Right ventricle myocardium superior (tissue), 1 donor: ENCODE measurements around the gene RBP7. TPM values are rescaled to one million over a fixed set of nuclear protein-coding genes. Genes with fewer than 3 reads are reported as not detected.
A peak's percentile ranks its signal among the peaks of the same experiment; 100 is the strongest.
"Not testable (repeated sequence)": the region's sequence is repeated elsewhere in the genome, so short reads cannot be mapped to it uniquely, and the experiment has no call there.

Source experiments
- ATAC-seq: fragments of 200-7000 bp; cut with Tn5 transposase; one replicate; pipeline ENCODE4 v1.9.1; 2020; ENCODE audit warnings: mild to moderate bottlenecking; ENCODE audit not compliant: poor library complexity
- DNase-seq: peaks from one replicate; pipeline ENCODE4 v3.0.0-alpha.2; 2020
- intact Hi-C: fragments of 100-400 bp; cut with DNase I; formaldehyde crosslinking; loops from one replicate; pipeline ENCODE4 v1.11.2; 2022
- total RNA-seq: library from RNA; stranded (reverse); fragmentation: NEBNext Ultra II Directional; extraction: Animal tissue kit (Norgen Biotek cat#: 25700); gene quantifications from one replicate; pipeline ENCODE4 v1.2.1, GENCODE V29; 2021
- donor health status: DM: no; HTN: yes; CAD: no; lungs with severe emphysema.

RBP7 gene
- total RNA-seq, 1 donor from 2014 or later = 30.2 TPM

DNA sequence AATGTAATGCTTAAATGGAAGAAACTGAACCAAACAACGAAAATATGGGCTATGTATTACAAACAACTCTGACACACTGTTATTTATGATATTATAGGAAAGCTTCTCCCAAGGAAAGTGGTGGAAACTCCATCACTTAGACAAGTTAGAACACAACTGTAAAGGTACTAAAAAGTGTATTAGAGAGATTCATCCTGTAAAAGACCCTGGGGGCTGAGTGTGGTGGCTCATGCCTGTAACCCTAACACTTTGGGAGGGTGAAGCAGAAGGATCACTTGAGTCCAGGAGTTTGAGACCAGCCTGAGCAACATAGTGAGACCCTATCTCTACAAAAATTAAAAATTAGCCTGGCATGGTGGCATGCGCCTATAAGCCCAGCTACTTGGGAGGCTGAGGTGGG, 28.3 kb downstream of the RBP7 start:
- ATAC-seq (no peak), DNase-seq (no peak)
- intact Hi-C loops = no loop called here

DNA sequence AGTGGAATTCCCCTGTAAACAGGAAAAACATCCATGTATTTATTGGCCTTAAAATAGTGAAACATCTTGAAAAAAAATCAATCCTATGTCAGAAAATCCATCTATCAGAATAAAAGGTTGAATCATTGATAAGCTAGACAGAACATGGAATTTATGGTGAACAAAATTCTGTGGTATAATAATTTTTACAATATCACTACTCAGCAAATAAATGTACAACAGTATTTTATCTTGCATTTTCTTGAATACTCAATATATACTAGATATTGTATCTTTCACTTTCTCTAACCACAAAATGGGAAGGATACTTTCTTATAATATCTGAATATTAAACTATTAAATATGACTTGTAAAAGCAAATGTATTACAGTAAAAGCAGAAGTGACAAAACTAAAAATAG, 30.0 kb downstream of the RBP7 start:
- DNase-seq (no peak), ATAC-seq (no peak)
- intact Hi-C loops = no loop called here

DNA sequence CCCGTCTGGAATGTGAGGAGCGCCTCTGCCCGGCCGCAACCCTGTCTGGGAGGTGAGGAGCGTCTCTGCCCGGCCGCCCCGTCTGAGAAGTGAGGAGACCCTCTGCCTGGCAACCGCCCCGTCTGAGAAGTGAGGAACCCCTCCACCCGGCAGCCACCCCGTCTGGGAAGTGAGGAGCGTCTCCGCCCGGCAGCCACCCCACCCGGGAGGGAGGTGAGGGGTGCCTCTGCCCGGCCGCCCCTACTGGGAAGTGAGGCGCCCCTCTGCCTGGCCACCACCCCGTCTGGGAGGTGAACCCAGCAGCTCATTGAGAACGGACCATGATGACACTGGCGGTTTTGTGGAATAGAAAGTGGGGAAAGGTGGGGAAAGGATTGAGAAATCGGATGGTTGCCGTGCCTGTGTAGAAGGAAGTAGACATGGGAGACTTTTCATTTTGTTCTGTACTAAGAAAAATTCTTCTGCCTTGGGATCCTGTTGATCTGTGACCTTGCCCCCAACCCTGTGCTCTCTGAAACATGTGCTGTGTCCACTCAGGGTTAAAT, 32.0 kb downstream of the RBP7 start:
- intact Hi-C loops, DNase-seq, ATAC-seq: not testable (repeated sequence)

DNA sequence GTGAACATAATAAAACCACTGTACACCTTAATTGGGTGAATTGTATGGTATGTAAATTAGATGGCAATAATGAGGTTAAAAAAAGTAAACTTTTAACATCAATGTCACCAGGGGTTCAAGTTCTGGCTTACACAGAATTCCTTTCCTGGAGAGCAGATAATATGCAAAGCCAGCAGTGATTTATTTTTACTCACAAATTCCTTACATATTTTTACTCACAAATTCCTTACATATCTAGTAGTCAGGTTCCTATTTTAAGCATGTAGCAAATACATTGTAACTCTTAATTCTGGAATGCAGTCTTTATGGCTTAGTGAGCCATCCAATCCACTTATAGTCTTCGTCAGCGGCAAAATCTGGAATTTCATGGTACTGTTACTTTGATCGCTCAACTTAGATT, 34.4 kb downstream of the RBP7 start:
- no peak for DNase-seq
- ATAC-seq = no peak
- intact Hi-C loops = loop anchor here (5.0 kb wide), 1 partner anchor 84 kb away; no protein-coding TSS in a partner anchor

DNA sequence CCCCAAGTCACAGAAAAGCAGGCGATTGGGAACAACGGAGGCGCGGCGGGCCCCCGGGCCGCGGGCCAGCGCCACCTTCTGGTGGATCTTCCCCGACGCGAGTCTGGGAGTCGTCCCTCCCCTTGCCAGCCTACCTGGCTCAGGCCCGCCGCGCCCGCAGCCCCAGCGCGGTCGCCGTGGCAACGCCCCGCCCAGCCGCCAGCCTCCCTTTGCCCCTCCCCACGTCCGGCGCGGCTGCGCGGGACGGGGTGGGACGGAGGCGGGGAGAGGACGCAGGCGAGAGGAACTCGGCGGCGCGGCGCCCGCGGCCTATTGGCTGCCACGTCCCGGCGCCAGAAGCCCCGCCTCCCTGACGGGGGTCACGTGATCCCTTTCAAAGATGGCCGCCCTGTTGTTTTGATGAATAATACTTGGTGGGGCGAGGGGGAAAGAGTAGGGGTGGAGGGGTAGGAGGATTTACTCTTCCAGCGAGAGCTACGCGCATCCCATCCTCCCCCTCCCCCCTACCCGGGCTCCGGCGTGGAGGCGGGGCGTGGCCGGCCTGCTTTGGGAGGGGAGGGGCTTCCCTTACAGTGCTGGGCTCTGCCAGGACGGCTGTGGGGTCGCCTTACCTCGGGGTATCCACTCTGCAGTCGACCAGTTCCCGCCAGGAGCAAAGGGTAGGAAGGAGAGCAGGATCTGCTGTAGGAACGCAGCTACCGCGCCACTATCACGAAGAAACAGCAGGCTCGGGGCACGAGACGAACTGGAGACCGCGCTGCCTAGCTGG, 35.7 kb downstream of the RBP7 start, which contains the start of gene UBE4B:
Gene UBE4B, plus strand, starts transcription at position 369 of the 769 bp plus-strand sequence. CDS start 713 bp downstream, outside the sequence.
- ATAC-seq (peak; percentile 99), DNase-seq (peak; percentile 99)
- intact Hi-C loops = loop anchor here (5.0 kb wide), 1 partner anchor 85 kb away; no protein-coding TSS in a partner anchor

DNA sequence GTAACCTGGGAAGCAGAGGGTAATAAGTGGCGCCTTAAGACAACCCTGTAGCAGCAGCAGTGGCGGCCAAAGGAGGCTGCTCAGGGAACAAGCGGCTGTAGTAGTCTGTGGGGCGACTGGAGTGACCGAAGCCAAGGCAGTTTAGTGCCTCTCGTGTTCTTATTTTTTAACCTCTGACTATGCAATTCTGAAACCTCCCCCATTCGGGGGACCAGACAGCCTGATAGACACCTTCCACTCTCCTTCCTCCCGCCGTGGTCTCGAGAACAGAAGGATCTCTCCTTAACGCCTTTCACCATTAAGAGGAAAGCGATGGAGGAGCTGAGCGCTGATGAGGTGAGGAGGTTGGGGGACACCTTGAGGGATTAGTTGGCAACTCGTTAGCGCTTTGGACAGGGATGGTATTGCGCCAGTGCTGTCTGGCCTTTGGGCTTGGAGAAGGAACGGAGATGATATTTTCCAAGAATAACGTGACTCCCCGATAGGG, 36.4 kb downstream of the RBP7 start:
- intact Hi-C loops = loop anchor here (5.0 kb wide), 1 partner anchor 86 kb away; no protein-coding TSS in a partner anchor

DNA sequence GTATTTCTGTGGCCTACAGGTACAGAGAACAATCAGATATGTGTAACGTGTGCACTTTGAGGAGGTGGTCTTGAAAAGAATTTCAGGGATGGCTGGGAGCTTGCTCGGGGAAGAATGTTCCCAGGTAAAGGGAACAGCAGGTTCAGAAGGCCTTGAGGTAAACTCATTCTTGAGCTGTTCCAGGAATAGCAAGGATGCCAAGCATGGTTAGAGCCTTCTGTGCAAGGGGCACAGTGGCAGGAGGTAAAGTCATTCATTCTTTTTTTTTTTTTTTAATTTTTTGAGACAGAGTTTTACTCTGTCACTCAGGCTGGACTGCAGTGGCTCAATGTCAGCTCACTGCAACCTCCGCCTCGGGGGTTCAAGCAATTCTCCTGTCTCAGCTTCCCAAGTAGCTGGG, 45.7 kb downstream of the RBP7 start:
- intact Hi-C loops = no loop called here
- no peak for DNase-seq
- ATAC-seq = no peak

More for the DNA sequence above, 36.4 kb downstream of the RBP7 start:
- DNase-seq (no peak), ATAC-seq (peak; percentile 34)

DNA sequence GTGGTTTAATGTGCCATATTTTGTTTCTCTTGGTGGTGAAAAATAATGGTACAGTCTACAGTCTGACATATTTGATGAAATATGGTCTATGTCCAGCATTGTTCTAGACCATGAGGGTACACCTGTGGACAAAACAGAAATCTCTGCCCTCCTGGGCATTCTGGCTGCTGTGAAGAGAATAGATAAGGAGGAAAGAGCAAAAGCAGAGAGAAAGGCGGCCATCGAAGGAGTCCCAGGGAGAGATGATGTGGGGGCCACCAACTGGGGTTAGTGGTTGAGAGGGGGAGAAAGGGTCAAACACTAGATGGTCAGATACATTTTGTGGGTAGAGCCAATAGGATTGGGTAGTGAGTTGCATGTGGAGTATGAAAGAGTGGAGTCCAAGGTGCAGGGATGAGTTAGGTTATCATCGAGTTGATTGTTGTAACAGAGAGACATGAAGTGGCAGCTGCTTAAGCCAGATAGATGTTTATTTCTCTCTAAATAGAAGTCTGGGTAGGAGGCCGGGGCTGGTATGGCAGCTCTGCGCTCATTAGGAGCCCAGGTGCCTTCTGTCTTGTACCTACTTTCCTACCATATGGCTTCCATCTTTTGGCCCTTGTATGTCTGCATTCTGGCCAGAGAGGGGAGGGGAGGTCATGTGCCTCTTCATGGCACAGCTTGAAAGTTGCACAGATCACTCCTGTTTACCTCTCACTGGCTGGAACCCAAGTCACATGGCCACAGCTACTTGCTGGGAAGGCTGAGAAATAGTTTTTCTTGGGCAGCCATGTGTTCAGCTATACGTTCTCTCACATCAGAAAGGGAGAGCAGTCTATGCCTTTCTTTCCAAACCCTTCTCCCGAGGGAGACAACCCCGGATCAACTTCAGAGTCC, 48.7 kb downstream of the RBP7 start:
- peak; percentile 32 for ATAC-seq
- no peak for DNase-seq
- intact Hi-C loops = no loop called here

DNA sequence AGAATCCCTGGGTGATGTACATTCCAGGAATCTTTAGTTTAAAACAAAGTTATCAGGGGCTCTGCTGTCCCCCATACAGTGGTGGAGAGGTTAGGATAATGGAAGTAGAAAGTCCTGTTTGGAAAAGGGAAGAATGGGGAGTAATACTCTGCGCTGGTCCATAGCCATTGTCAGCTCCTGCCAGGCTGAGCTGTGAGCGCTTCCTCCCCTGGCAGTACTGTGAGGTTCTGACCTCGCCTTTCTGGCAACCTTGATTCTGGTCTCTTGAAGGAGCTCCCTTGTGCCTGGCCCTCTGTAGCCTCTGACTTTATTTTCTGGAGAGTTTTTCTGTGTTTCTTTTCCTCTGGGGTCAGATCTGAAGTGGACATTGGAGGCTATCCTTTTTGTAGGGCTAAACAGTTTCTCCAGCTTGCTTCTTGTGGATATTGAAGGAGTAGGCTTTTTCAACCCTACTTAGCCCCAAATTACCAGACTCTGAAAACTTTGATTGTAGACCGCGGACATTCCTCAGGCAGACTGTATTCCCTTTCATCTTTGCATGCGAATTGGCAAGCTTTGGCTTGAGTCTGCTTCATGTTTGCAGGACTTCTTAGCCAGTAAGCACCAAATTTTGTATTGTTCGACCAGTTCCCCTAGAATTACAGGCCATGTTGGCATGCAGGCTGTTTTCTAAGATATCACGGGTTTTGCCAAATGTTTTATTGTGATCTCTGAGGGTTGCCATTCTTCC, 49.5 kb downstream of the RBP7 start:
- ATAC-seq (peak; percentile 81), DNase-seq (peak; percentile 55)
- intact Hi-C loops = no loop called here

DNA sequence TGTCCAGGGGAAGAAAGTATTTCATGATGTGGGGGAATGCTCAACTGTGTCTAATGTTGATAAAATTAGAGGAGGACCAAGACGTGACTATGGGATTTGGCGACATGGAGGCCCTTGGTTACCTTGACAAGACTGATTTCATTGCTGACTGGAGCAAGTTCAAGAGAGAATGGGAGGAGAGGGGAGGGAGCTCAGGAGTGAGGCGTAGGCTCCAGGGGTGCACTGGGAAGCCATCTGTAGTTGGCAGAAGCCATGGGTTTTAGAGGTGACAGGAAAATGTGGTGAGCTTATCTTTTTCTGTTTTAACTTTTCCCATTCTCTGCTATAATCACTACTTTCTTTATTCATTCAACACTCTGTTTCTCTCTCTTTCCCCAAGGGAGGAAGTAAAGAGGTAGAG, 51.6 kb downstream of the RBP7 start:
- no peak for ATAC-seq
- intact Hi-C loops = no loop called here
- no peak for DNase-seq

DNA sequence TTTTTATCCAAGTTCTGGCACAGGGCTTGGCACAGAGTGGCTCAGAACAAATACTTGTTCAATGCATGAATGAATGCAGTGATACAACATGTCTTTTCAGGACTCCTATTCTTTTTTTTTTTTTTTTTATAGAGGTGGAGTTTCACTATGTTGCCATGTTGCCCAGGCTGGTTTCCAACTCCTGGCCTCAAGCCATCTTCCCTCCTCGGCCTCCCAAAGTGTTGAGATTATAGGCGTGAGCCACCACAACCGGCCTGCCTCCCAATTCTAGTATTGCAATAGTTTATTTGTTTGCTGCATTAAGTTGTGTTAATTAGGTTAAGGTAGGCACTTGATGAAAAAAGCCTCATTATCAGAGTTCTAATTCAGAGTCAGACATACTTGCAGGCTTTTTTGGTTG, 53.6 kb downstream of the RBP7 start:
- ATAC-seq (no peak), DNase-seq (no peak)
- intact Hi-C loops = loop anchor here (10.0 kb wide), 1 partner anchor 54 kb away; no protein-coding TSS in a partner anchor

DNA sequence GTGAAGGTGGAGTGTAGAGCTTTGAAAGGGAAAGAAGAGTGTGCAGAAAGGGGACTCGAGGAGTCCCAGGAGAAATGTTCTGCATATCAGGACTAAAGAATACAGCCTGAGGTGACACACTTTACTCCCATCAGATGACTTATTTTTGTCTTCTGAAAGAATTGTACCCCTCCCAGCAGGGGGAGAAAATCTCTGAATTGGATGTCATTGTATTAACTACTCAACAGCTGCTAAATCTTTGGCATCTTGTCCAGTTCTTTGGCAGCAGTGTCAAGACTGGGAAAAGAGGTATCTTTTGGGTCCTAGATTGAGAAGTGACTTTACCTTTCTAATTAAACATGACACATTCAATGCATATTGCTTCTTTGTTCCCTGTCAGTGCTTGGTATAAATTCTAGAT, 54.6 kb downstream of the RBP7 start:
- no peak for ATAC-seq
- no peak for DNase-seq
- intact Hi-C loops = loop anchor here (10.0 kb wide), 1 partner anchor 53 kb away; no protein-coding TSS in a partner anchor

DNA sequence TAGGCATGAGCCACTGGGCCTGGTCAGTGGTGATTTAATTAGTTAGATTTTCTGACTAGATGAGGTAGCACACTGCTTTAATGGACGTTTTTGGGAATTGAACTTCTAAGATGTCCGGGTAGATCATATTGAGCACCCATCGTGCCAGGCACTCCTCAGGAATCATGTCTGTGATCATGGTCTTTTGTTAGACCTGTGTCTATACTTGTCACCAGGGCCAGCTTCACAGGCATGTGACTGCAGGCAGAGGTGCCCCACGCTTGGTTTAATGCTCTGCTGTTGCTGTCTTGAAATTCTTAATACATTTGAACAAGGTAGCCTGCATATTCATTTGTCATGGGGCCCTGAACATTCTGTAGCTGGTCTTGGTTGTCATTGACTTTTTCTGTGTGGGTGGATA, 55.3 kb downstream of the RBP7 start:
- intact Hi-C loops = loop anchor here (10.0 kb wide), 1 partner anchor 52 kb away; no protein-coding TSS in a partner anchor
- DNase-seq (no peak), ATAC-seq (peak; percentile 69)

DNA sequence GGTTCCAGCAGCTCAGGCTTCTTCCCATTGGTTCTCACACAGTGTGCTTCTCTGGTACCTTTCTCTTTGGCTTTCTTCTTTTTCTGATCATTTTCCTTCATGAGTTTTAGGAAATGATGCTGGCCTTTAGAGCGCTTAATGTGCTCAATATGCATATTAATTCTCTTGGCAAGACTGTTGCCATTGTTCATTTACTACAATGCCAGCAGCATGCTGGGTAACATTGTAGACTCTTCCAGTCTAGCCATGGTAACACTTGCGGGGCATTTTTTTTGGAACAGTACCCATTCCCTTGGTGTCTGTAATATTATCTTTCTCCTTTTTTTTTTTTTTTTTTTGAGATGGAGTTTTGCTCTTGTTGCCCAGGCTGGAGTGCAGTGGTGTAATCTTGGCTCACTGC, 57.4 kb downstream of the RBP7 start:
- ATAC-seq (no peak), DNase-seq (no peak)
- intact Hi-C loops = loop anchor here (10.0 kb wide), 1 partner anchor 50 kb away; no protein-coding TSS in a partner anchor

DNA sequence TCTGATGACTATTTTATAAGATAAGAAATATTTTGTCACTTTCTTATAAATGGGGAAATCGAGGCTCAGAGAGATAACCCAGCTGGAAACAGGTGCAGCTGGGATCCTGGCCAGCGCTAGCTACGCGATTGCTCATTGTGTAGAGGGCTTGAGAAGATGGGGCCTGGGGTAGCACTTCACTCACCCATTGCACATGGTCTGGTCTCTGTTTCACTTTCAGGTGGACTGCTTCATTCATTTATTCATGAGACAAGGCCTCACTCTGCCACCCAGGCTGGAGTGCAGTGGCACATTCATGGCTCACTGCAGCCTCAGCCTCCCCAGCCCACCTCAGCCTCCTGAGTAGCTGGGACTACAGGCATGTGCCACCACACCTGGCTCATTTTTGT, 59.6 kb downstream of the RBP7 start:
- intact Hi-C loops = loop anchor here (10.0 kb wide), 1 partner anchor 48 kb away; no protein-coding TSS in a partner anchor
- DNase-seq (no peak), ATAC-seq (no peak)

DNA sequence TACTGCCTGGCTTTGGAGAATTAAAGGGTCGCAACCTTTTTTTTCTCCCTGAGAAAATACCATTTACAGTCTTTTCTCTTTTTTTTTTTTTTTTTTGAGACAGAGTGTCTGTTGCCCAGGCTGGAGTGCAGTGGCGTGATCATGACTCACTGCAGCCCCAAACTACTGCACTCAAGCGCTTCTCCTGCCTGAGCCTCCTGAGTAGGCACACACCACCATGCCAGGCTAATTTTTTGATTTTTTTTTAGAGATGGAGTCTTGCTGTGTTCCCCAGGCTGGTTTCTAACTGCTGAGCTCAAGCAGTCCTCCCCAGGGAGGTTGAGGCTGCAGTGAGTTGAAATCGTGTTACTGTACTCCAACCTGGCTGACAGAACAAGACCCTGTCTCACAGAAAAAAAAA, 60.3 kb downstream of the RBP7 start:
- intact Hi-C loops = loop anchor here (10.0 kb wide), 1 partner anchor 47 kb away; no protein-coding TSS in a partner anchor
- ATAC-seq (peak; percentile 31), DNase-seq (no peak)

DNA sequence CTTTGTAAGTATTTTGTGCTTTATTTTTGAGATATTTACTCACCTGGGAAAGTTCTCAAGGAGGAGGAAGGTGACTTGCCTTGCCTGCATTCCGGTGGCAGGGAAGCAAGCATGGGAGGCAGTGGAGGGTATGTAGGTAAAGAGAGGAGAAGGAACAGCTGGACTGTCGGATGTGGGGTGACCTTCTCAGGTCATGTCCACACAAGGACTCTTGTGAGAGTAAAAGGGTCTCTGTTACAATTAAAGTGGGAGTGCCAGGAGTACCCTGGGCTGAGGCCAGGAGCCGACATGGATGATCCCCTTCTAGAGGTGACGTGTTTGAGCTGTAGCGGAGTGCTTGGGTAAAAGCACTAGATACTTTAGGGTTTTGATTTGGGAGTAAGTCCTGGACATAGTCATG, 60.8 kb downstream of the RBP7 start:
- intact Hi-C loops = loop anchor here (10.0 kb wide), 1 partner anchor 47 kb away; no protein-coding TSS in a partner anchor

DNA sequence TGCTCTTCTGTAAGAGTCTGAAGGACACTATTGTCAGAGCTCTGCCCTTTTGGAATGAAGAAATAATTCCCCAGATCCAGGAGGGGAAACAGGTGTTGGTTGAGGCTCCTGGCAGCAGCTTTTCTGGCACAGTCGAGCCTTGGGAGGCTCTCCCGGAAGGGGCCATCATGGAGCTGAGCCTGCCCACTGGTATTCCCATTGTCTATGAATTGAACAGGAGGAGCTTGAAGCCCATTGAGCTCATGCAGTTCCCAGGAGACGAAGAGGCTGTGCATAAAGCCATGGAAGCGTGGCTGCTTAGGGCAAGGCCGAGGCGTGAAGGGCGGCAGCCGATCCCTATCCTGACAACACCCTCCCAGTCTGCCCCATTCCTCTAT, 62.3 kb downstream of the RBP7 start:
- intact Hi-C loops = loop anchor here (10.0 kb wide), 1 partner anchor 45 kb away; no protein-coding TSS in a partner anchor
- ATAC-seq (no peak), DNase-seq (no peak)

More for the DNA sequence above, 60.8 kb downstream of the RBP7 start:
- no peak for DNase-seq
- no peak for ATAC-seq
